H1 (cell line): ENCODE measurements around the gene NUBPL. TPM values are rescaled to one million over a fixed set of nuclear protein-coding genes. Genes with fewer than 3 reads are reported as not detected.

Experiments used
- CTCF ChIA-PET: fragments of 300-600 bp; sonication (Branson Sonifier 250); formaldehyde crosslinking; loops from one replicate; lab custom pipeline; 2021; ENCODE audit not compliant: partially characterized antibody; lab: Charles Lee
- POLR2A ChIA-PET: fragments of 300-600 bp; sonication (Branson Sonifier 250); formaldehyde crosslinking; loops from one replicate; lab custom pipeline; 2021; ENCODE audit warnings: inconsistent platforms; ENCODE audit not compliant: partially characterized antibody; lab: Charles Lee
- DNase-seq, 2 experiments: peaks; one replicate each; pipeline versions ENCODE4 v3.0.0 to v3.0.0-alpha.2; 2010 to 2022; ENCODE audit warnings: low spot score in 2 of 2, low read depth in 1 of 2, mixed read lengths in 1 of 2
- FAIRE-seq: peaks from 2 replicates; lab custom pipeline; 2011; peaks lifted over from hg19 to GRCh38; lab: Jason Lieb, UNC
- H2AFZ ChIP-seq: 2 replicates; pipeline ENCODE4 v1.8.1; 2012; ENCODE audit warnings: low read length, inconsistent platforms
- H2AK5ac ChIP-seq: 2 replicates; pipeline ENCODE4 v1.6.1; 2013; ENCODE audit warnings: low read depth, low read length
- H2BK120ac ChIP-seq: replicated peaks from 2 replicates; pipeline ENCODE3; 2013; ENCODE audit warnings: low read depth, low read length, inconsistent platforms
- H2BK12ac ChIP-seq: 2 replicates; pipeline ENCODE4 v1.6.1; 2013; ENCODE audit warnings: low read depth, low read length
- H2BK15ac ChIP-seq: 2 replicates; pipeline ENCODE4 v1.6.1; 2013; ENCODE audit warnings: low read length
- H2BK20ac ChIP-seq: 2 replicates; pipeline ENCODE4 v1.6.1; 2013; ENCODE audit warnings: low read length
- H2BK5ac ChIP-seq: 2 replicates; pipeline ENCODE4 v1.6.1; 2013; ENCODE audit warnings: low read depth, low read length
- H3K14ac ChIP-seq: 2 replicates; pipeline ENCODE4 v1.6.1; 2013; ENCODE audit warnings: inconsistent platforms; ENCODE audit not compliant: insufficient read length
- H3K18ac ChIP-seq: 2 replicates; pipeline ENCODE4 v1.6.1; 2013; ENCODE audit warnings: low read length; ENCODE audit errors: extremely low read depth
- H3K23ac ChIP-seq: 2 replicates; pipeline ENCODE4 v1.6.1; 2013; ENCODE audit warnings: inconsistent platforms; ENCODE audit not compliant: insufficient read length
- H3K23me2 ChIP-seq: 2 replicates; pipeline ENCODE4 v1.6.1; 2013; ENCODE audit warnings: low read depth, low read length
- H3K27ac ChIP-seq: 2 replicates; pipeline ENCODE4 v1.6.1; 2011; ENCODE audit warnings: low read depth, low read length, inconsistent platforms
- H3K27me3 ChIP-seq, 4 experiments: replicated peaks in 1 of 4; 1 replicate in 1 of 4; 2 replicates in 3 of 4; pipeline versions ENCODE4 v1.6.1 to v1.8.1; 2011 to 2013; ENCODE audit warnings: low read length in 3 of 4, mild to moderate bottlenecking in 3 of 4, inconsistent platforms in 2 of 4, mixed read lengths in 2 of 4, moderate library complexity in 1 of 4; ENCODE audit not compliant: control insufficient read depth in 3 of 4, insufficient read depth in 3 of 4; ENCODE audit errors: extremely low read depth in 1 of 4
- H3K36me3 ChIP-seq, 4 experiments: 2 replicates each; pipeline versions ENCODE4 v1.6.1 to v1.8.1; 2011 to 2013; ENCODE audit warnings: mild to moderate bottlenecking in 4 of 4, low read length in 3 of 4, moderate library complexity in 2 of 4, control low read depth in 1 of 4, inconsistent platforms in 1 of 4; ENCODE audit not compliant: insufficient read depth in 4 of 4, control insufficient read depth in 2 of 4
- H3K4ac ChIP-seq: replicated peaks from 2 replicates; pipeline ENCODE3; 2013; ENCODE audit warnings: low read length, low read depth, mixed read lengths, inconsistent platforms; ENCODE audit not compliant: insufficient read length
- H3K4me1 ChIP-seq, 4 experiments: replicated peaks in 1 of 4; 1 replicate in 1 of 4; 2 replicates in 3 of 4; pipeline versions ENCODE4 v1.6.1 to v1.8.1; 2011 to 2013; ENCODE audit warnings: low read length in 3 of 4, inconsistent platforms in 2 of 4, mixed read lengths in 1 of 4; ENCODE audit not compliant: insufficient read depth in 4 of 4, control insufficient read depth in 3 of 4
- H3K4me2 ChIP-seq, 2 experiments: 2 replicates each; pipeline versions ENCODE4 v1.6.1 to v1.8.1; 2011 to 2013; ENCODE audit warnings: low read depth in 2 of 2, low read length in 2 of 2, control low read depth in 1 of 2, inconsistent platforms in 1 of 2, mild to moderate bottlenecking in 1 of 2; ENCODE audit not compliant: insufficient read depth in 1 of 2
- H3K4me3 ChIP-seq, 4 experiments: fragments of 200-600, 300-600 bp in 1 of 4; sonication (generic), shearing (Covaris generic), sonication (Bioruptor Twin) in 1 of 4; 2 replicates each; pipeline versions ENCODE4 v1.5.1 to v1.8.1; 2011 to 2016; ENCODE audit warnings: low read length in 4 of 4, low read depth in 3 of 4, control low read depth in 2 of 4, inconsistent platforms in 2 of 4, mild to moderate bottlenecking in 2 of 4, mixed read lengths in 1 of 4, moderate library complexity in 1 of 4; ENCODE audit not compliant: insufficient read depth in 2 of 4; ENCODE audit errors: extremely low read depth in 1 of 4
- H3K56ac ChIP-seq: replicated peaks from 2 replicates; pipeline ENCODE3; 2013; ENCODE audit warnings: low read depth, mild to moderate bottlenecking, mixed read lengths, low read length, inconsistent platforms; ENCODE audit not compliant: insufficient read length
- H3K79me1 ChIP-seq: 2 replicates; pipeline ENCODE4 v1.6.1; 2013; ENCODE audit warnings: low read depth, low read length, control low read depth
- H3K79me2 ChIP-seq, 2 experiments: 2 replicates each; pipeline versions ENCODE4 v1.6.1 to v1.8.1; 2012 to 2013; ENCODE audit warnings: low read length in 2 of 2, mild to moderate bottlenecking in 2 of 2, inconsistent platforms in 1 of 2; ENCODE audit not compliant: insufficient read depth in 2 of 2, control insufficient read depth in 1 of 2
- H3K9ac ChIP-seq, 4 experiments: replicated peaks in 1 of 4; 1 replicate in 1 of 4; 2 replicates in 3 of 4; pipeline versions ENCODE4 v1.6.1 to v1.8.1; 2011 to 2013; ENCODE audit warnings: low read depth in 3 of 4, low read length in 3 of 4, control low read depth in 2 of 4, mild to moderate bottlenecking in 2 of 4, moderate library complexity in 2 of 4, inconsistent platforms in 1 of 4; ENCODE audit errors: extremely low read depth in 1 of 4
- H3K9me3 ChIP-seq, 2 experiments: 2 replicates each; pipeline versions ENCODE4 v1.6.1 to v1.8.1; 2012 to 2013; ENCODE audit warnings: mild to moderate bottlenecking in 2 of 2, moderate library complexity in 2 of 2, control low read depth in 1 of 2, inconsistent platforms in 1 of 2, low read depth in 1 of 2, low read length in 1 of 2, mixed read lengths in 1 of 2; ENCODE audit not compliant: insufficient read depth in 2 of 2
- H4K20me1 ChIP-seq, 2 experiments: replicated peaks in 1 of 2; 2 replicates each; pipeline versions ENCODE3 to v1.8.1; 2011 to 2013; ENCODE audit warnings: inconsistent platforms in 2 of 2, low read length in 2 of 2, mild to moderate bottlenecking in 1 of 2; ENCODE audit not compliant: insufficient read depth in 2 of 2, control insufficient read depth in 1 of 2
- H4K5ac ChIP-seq: 2 replicates; pipeline ENCODE4 v1.6.1; 2013; ENCODE audit warnings: low read length, low read depth, mixed read lengths, inconsistent platforms; ENCODE audit not compliant: insufficient read length
- H4K8ac ChIP-seq: 2 replicates; pipeline ENCODE4 v1.8.0; 2013; ENCODE audit warnings: mild to moderate bottlenecking, moderate library complexity, low read length, inconsistent platforms; ENCODE audit not compliant: insufficient read depth; ENCODE audit errors: extremely low read depth
- H4K91ac ChIP-seq: replicated peaks from 2 replicates; pipeline ENCODE3; 2013; ENCODE audit warnings: low read length, mixed read lengths, inconsistent platforms; ENCODE audit not compliant: insufficient read length
- BCL11A ChIP-seq, 2 experiments: IDR thresholded peaks; one replicate each; pipeline ENCODE4 v1.6.1; 2011; ENCODE audit warnings: low read depth in 2 of 2, low read length in 2 of 2, mild to moderate bottlenecking in 2 of 2
- CEBPB ChIP-seq: IDR thresholded peaks from 2 replicates; pipeline ENCODE4 v1.6.1; 2012; ENCODE audit warnings: low read depth, low read length
- CHD2 ChIP-seq: IDR thresholded peaks from 2 replicates; pipeline ENCODE4 v1.6.1; 2012; ENCODE audit warnings: low read length, improper control_type of control experiment
- E2F6 ChIP-seq: IDR thresholded peaks from 2 replicates; pipeline ENCODE4 v1.6.1; 2012; ENCODE audit warnings: inconsistent platforms
- EGR1 ChIP-seq: IDR thresholded peaks from 2 replicates; pipeline ENCODE4 v1.6.1; 2011; ENCODE audit warnings: low read depth, low read length, borderline replicate concordance
- FOSL1 ChIP-seq: IDR thresholded peaks from 2 replicates; pipeline ENCODE4 v1.6.1; 2011; ENCODE audit warnings: mild to moderate bottlenecking, low read depth, low read length, moderate library complexity; ENCODE audit not compliant: insufficient read depth
- HDAC6 ChIP-seq: IDR thresholded peaks from one replicate; pipeline ENCODE4 v1.7.1; 2012; ENCODE audit warnings: low read depth, mild to moderate bottlenecking, inconsistent platforms, low read length, moderate library complexity
- NANOG ChIP-seq: IDR thresholded peaks from 2 replicates; pipeline ENCODE4 v1.6.1; 2011; ENCODE audit warnings: low read length, low read depth, mild to moderate bottlenecking, inconsistent platforms; ENCODE audit not compliant: insufficient read depth, poor library complexity, severe bottlenecking
- POLR2AphosphoS5 ChIP-seq: IDR thresholded peaks from 2 replicates; pipeline ENCODE4 v1.6.1; 2011; ENCODE audit warnings: low read depth, low read length
- POU5F1 ChIP-seq: IDR thresholded peaks from 2 replicates; pipeline ENCODE4 v1.6.1; 2011; ENCODE audit warnings: low read depth, mild to moderate bottlenecking, low read length, moderate library complexity
- SAP30 ChIP-seq: fragments of 300-600 bp; sonication (generic); IDR thresholded peaks from 2 replicates; pipeline ENCODE4 v1.7.1; 2012; ENCODE audit warnings: low read length, moderate library complexity, mild to moderate bottlenecking, inconsistent platforms; ENCODE audit not compliant: insufficient read depth, insufficient replicate concordance
- SIX5 ChIP-seq: IDR thresholded peaks from 2 replicates; pipeline ENCODE4 v1.6.1; 2011; ENCODE audit warnings: mild to moderate bottlenecking, low read depth, low read length
- SP1 ChIP-seq: IDR thresholded peaks from 2 replicates; pipeline ENCODE4 v1.6.1; 2011; ENCODE audit warnings: low read depth, low read length
- SP4 ChIP-seq: IDR thresholded peaks from 2 replicates; pipeline ENCODE4 v1.6.1; 2012; ENCODE audit warnings: low read length, inconsistent platforms
- ZNF274 ChIP-seq: IDR thresholded peaks from 2 replicates; pipeline ENCODE4 v1.7.0; 2012; ENCODE audit warnings: low read length, borderline replicate concordance; ENCODE audit errors: extremely low read depth
- WGBS, 2 experiments: shearing (Covaris generic) in 1 of 2; methylation state at CpG; one replicate each; pipeline versions ENCODE4 v1.1.6 to v1.1.7; 2013 to 2015; ENCODE audit warnings: low lambda C conversion rate in 2 of 2, mixed read lengths in 2 of 2, inconsistent platforms in 1 of 2, low coverage in 1 of 2, missing lambda C conversion rate in 1 of 2; ENCODE audit not compliant: insufficient replicate concordance in 2 of 2, insufficient coverage in 1 of 2, insufficient read length in 1 of 2; ENCODE audit errors: extremely low coverage in 1 of 2, missing lambda C conversion rate in 1 of 2; 5-methylcytosine and 5-hydroxymethylcytosine counted together
- polyA plus RNA-seq, 7 experiments: library from polyadenylated mRNA; depleted of rRNA in 3 of 7; stranded (reverse) in 5 of 7; unstranded in 2 of 7; fragments of >200 nt in 5 of 7; fragments of 200-250 nt in 2 of 7; gene quantifications; 1 replicate in 5 of 7; 2 replicates in 1 of 7; 4 replicates in 1 of 7; pipeline versions ENCODE4 v1.2.1 to v1.2.3, GENCODE V29; 2011 to 2013; ENCODE audit warnings: missing spikeins in 2 of 7, mixed read lengths in 2 of 7
- total RNA-seq: library from RNA; stranded (reverse); fragmentation: NEBNext Ultra II Directional; extraction: Animal tissue kit (Norgen Biotek cat#: 25700); gene quantifications from 2 replicates; pipeline ENCODE4 v1.2.1, GENCODE V29; 2021

The NUBPL gene
- total and polyA plus RNA-seq, 2 of the 8 experiments (the other 6 are each of a cell fraction or from before 2014, with no cell fraction given) = 1.6 to 6.8 TPM

- Histone ChIP-seq H3K4ac (no peak overlapping the region), H4K5ac (no peak overlapping the region), H2BK120ac (no peak overlapping the region), H4K8ac (no peak overlapping the region), H4K20me1 (no peaks in the 10 kb centered on the region), H3K9me3 (peaks cover 30 to 38% of the 10 kb centered on the region in 2 experiments; a peak in 3 of 4 replicates), H3K23ac (no peak overlapping the region), H3K56ac (no peak overlapping the region), H3K4me2 (no peak overlapping the region), H3K27me3 (no peaks in the 10 kb centered on the region), H2BK15ac (no peak overlapping the region), H3K18ac (no peak overlapping the region), H3K79me2 (no peaks in the 10 kb centered on the region), H2AFZ (no peak overlapping the region), H3K36me3 (no peaks in the 10 kb centered on the region), H3K14ac (no peak overlapping the region), H3K79me1 (no peaks in the 10 kb centered on the region), H2BK5ac (no peak overlapping the region), H3K27ac (no peak overlapping the region), H3K23me2 (no peaks in the 10 kb centered on the region), H3K4me3 (no peak overlapping the region), H3K4me1 (no peaks in the 10 kb centered on the region), H4K91ac (no peak overlapping the region), H3K9ac (no peak overlapping the region), H2BK12ac (no peak overlapping the region), H2BK20ac (no peak overlapping the region), H2AK5ac (no peak overlapping the region)
- 72% methylated on average over 2 of the region's 2 CpGs; no CpG with 5 or more reads in 1 of the 2 experiments for WGBS, 2 experiments
- no peak for DNase-seq
- POLR2A ChIA-PET = no interaction called here
- no peak for FAIRE-seq
- CTCF ChIA-PET = no interaction called here
- TF ChIP-seq NANOG = no peak
- no peak for TF ChIP-seq E2F6
- no peak for TF ChIP-seq FOSL1
- no peak for TF ChIP-seq ZNF274
- no peak for TF ChIP-seq SAP30
- TF ChIP-seq SP1 = no peak
- TF ChIP-seq HDAC6 = no peak
- TF ChIP-seq SIX5 = no peak
- TF ChIP-seq SP4 = no peak
- no peak for TF ChIP-seq EGR1
- TF ChIP-seq CHD2 = no peak
- TF ChIP-seq CEBPB = no peak
- no peak for TF ChIP-seq POU5F1
- no peak for TF ChIP-seq BCL11A (IDR thresholded peaks at IDR 0.05; ENCODE audit: low read depth in 2 of 2, low read length in 2 of 2)
- TF ChIP-seq POLR2AphosphoS5 = no peak
These were observed 213.4 kb downstream of the NUBPL start for GRCh38 chr14:31774567-31774966.
